GM12878 (cell line): ENCODE data around the gene PAFAH2. TPM values are rescaled to one million over a fixed set of nuclear protein-coding genes. Genes with fewer than 3 reads are reported as not detected.

Experiments used
- BACH1 ChIP-seq: fragments of 450-650 bp; IDR thresholded peaks from 2 replicates; pipeline ENCODE4 v1.6.1; 2017; ENCODE audit warnings: mild to moderate bottlenecking, borderline replicate concordance
- CBX5 ChIP-seq: sonication (generic); IDR thresholded peaks from 2 replicates; pipeline ENCODE4 v1.6.1; 2016; ENCODE audit warnings: low read depth, moderate library complexity, mild to moderate bottlenecking, inconsistent platforms
- E2F4 ChIP-seq: IDR thresholded peaks from 2 replicates; pipeline ENCODE4 v1.6.1; 2012; ENCODE audit warnings: low read depth, low read length, improper control_type of control experiment
- MAX ChIP-seq: IDR thresholded peaks from 2 replicates; pipeline ENCODE4 v1.6.1; 2012; ENCODE audit warnings: low read depth, low read length, improper control_type of control experiment
- MLLT1 ChIP-seq: fragments of 450-650 bp; IDR thresholded peaks from 2 replicates; pipeline ENCODE4 v1.6.1; 2016; ENCODE audit warnings: mild to moderate bottlenecking
- NR2F1 ChIP-seq: fragments of 450-650 bp; conservative IDR thresholded peaks from 2 replicates; pipeline ENCODE4 v1.6.1; 2017; ENCODE audit warnings: mild to moderate bottlenecking
- PKNOX1 ChIP-seq: fragments of 450-650 bp; IDR thresholded peaks from 2 replicates; pipeline ENCODE4 v1.6.1; 2016; ENCODE audit warnings: mild to moderate bottlenecking
- SKIL ChIP-seq: fragments of 450-650 bp; IDR thresholded peaks from 2 replicates; pipeline ENCODE4 v1.6.1; 2017; ENCODE audit warnings: mild to moderate bottlenecking, low read depth, inconsistent platforms; ENCODE audit not compliant: poor library complexity, severe bottlenecking
- ZBTB4 ChIP-seq: fragments of 450-650 bp; formaldehyde crosslinking; IDR thresholded peaks from 2 replicates; pipeline ENCODE4 v1.4.0; 2022; ENCODE audit warnings: mild to moderate bottlenecking, moderate library complexity
- ZBTB40 ChIP-seq: fragments of 450-650 bp; IDR thresholded peaks from 2 replicates; pipeline ENCODE4 v1.6.1; 2016; ENCODE audit warnings: mild to moderate bottlenecking, moderate library complexity, borderline replicate concordance
- ZNF217 ChIP-seq: fragments of 450-650 bp; IDR thresholded peaks from 2 replicates; pipeline ENCODE4 v1.6.1; 2017; ENCODE audit warnings: antibody characterized with exemption, mild to moderate bottlenecking
- polyA plus RNA-seq, 11 experiments: library from polyadenylated mRNA; depleted of rRNA in 4 of 11; unstranded in 6 of 11; stranded (reverse) in 5 of 11; fragments of >200 nt; fragmentation: Nextera tagmentation in 4 of 11; fragmentation: Illumina TruSeq in 1 of 11; extraction: Ambion mirVana in 4 of 11; extraction: Trizol in 1 of 11; gene quantifications; 1 replicate in 1 of 11; 2 replicates in 10 of 11; pipeline versions ENCODE4 v1.2.1 to v1.2.3, GENCODE V29; 2011 to 2016; ENCODE audit warnings: inconsistent platforms in 2 of 11, missing spikeins in 2 of 11, low read depth in 1 of 11
- total RNA-seq, 4 experiments: library from RNA; depleted of rRNA in 3 of 4; stranded (reverse); fragments of >200 nt in 3 of 4; fragmentation: Illumina TruSeq in 1 of 4; extraction: Trizol in 1 of 4; gene quantifications; 2 replicates each; pipeline versions ENCODE4 v1.2.1 to v1.2.3, GENCODE V29; 2013 to 2021

PAFAH2 gene
- total and polyA plus RNA-seq, 10 of the 15 experiments (the other 5 are each of a cell fraction or from before 2014, with no cell fraction given): 3.0 to 9.5 (median 6.5) TPM

- TF ChIP-seq MAX: no peak
- no peak for TF ChIP-seq CBX5
- TF ChIP-seq ZBTB40: no peak
- no peak for TF ChIP-seq ZBTB4 (CRISPR knock-in tag)
- TF ChIP-seq NR2F1: no peak
- TF ChIP-seq SKIL: no peak
- no peak for TF ChIP-seq MLLT1
- TF ChIP-seq ZNF217: no peak
- TF ChIP-seq PKNOX1: no peak
- TF ChIP-seq BACH1: no peak
- no peak for TF ChIP-seq E2F4
Observed at GRCh38 chr1:26015358-26015757, 17.5 kb upstream of the PAFAH2 start (continued).
